ENCODE results near the gene DNAJB11.

DNA sequence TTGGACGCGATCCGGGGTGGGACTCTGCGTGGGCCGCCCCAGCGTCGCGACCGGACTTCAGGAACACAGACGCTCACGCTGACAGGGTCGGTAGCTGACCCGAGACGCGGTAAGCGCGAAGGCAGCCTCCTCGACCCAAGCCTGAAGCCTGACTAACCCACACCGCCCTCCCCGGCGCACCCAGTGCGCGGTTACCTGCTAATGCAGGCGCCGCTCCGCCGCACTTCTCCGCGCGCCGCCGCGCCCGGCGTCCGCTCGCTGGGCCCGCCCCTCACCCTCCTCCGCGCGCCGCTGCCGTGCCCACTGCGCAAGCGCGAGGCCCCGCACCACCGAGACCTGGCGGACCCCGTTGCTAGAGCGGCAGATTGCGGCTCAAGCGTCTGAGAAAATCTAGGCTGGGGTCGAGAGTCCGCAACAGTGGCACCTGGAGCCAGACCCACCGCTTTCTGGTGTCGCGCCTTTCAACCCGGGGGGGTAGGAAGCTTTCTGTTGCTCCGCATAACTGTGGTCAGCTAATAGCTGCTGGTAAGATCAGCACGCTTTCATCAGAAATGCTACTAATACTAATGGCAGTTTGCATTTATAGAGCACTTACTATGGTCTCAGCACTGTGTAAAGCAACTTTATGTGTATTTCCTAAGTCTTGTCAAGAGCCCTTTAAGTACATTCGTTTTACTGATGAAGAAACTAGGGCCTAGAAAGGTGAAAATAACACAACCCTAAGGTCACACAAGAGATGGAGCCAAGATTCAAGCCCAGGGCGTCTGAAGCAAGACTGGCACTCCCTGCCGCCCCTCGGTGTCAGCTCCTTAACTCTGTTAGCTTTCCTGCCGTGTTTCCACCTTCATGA lies 3.2 kb upstream of the DNAJB11 start, which contains the start of gene TBCCD1:
- TF ChIP-seq CTCF (IDR thresholded peaks at IDR 0.05) (no peak), EP300 (IDR thresholded peaks at IDR 0.05) (no peak)
